GM21381 (cell line): ENCODE data around the gene MT1E.
"Not testable (repeated sequence)": the region's sequence is repeated elsewhere in the genome, so short reads cannot be mapped to it uniquely, and the experiment has no call there.

Source experiments
- ATAC-seq: cut with Tn5 transposase; IDR thresholded peaks from one replicate; pipeline ENCODE4 v1.9.1; 2021; ENCODE audit warnings: mild to moderate bottlenecking, moderate library complexity; ENCODE audit not compliant: unreplicated experiment

The MT1E gene

DNA sequence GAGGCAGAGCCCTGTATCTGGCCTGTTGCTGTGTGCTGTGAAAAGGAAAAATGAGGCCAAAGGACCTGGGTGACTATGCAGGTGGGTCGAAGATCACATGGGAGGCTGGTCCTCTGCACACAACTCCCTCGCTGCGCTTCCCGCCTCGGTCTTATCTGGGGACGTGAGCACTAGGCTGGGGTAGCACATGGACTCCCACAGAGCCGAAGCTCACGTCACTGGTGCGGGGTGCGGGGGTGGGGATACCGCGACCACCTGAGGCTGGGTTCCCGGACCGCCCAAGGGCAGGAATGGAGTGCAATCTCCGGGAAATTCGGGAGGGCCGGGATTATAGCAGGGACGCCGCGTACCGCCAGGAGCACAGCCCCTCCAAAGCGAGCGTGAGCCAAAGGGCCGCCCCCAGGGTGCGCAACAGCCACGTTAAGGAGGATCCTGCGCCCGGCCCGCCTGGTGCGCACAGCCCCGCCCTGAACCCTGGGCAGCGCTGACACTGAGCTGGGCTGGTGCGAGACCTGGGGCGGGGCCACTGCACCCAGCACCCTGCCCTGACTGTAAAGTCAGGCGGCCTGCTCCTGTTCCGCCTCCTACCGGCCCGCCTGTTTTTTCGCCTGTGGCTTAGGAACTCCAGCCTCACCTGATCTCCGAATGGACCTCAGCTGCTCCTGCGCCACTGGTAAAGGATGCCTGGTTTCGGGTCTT lies 17.6 kb downstream of the MT1E start:
- ATAC-seq: peak; percentile 77

DNA sequence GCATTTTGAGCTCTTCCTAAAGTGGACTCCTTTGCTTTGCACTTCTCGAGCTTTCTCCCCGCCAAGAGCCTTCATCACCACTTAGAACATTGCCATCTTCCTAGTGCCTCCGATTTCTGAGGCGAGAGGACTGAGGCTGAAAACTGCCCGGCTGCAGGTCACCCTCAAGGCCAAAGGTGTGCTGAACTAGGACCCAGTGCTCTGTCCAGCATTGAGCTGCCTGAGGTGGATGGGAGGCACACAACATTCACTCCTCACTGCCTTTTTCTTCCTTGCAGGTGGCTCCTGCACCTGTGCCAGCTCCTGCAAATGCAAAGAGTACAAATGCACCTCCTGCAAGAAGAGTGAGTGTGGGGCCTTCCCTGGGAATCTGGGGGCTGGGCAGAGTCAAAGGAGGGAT lies 18.3 kb downstream of the MT1E start:
- ATAC-seq: no peak

DNA sequence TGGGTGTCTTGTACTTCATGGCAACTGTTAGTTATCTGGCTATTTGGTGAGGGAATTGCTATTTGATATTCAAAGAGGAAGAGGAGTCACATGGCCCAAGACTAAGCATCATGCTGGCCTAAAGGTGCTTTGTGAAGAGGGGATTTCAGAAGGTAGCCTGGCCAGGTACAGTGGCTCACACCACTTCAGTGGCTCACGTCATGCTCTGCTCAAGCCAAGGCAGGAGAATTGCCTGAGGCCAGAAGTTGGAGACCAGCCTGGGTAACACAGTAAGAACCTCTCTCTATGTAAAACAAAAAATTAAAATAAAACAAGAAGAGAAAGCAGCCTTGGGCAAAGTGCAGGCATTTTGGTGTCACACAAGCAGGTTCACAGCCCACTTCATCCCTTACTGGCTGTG lies 19.7 kb downstream of the MT1E start:
- no peak for ATAC-seq

DNA sequence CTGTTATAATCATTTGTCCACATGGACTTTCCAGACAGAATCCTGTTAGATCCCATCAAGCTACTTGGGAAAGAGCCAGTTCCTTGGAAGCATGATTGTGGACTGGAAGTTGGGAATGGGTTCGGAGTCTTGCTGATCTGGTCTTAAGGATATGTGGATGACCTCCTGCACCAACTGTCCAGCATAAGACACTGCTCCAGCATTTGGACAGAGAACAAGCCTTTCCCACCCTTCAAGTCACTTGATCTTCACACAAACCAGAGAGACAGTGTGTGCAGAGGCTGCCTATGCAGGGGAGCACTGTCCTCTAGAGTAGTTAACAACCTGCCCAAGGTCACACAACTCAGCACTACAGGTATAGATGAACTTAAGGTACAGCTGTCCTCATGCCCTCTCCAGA lies 20.3 kb downstream of the MT1E start:
- no peak for ATAC-seq

DNA sequence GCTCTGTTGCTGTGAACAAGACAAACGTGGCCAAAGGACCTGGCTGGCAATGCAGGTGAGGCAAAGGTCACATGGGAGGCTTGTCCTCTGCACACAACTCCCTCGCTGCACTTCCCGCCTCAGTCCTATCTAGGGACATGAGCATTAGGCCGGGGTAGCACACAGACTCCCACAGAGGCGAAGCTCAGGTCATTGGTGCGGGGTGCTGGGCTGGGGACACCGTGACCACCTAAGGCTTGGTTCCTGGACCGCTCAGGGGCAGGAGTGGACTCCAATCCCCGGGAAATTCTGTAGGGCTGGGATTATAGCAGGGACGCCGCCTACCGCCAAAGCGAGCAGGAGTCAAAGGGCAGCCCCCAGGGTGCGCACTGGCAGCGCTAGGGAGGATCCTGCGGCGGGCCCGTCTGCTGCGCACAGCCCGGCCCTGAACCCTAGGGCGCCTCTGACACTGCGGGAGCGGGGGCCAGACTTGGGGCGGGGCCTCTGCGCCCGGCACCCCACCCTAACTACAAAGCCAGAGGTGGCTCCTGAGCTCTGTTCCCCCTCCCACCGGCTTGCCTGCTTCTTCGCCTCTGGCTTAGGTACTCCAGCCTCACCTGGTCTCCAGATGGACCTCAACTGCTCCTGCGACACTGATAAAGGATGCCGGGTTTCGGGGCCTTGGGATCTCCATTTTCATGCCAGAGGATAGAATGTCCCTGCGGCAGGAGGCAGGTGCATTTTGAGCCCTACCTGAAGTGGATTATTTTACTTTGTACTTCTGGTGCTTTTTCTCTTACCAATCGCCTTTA lies 22.3 kb downstream of the MT1E start:
- no peak for ATAC-seq

DNA sequence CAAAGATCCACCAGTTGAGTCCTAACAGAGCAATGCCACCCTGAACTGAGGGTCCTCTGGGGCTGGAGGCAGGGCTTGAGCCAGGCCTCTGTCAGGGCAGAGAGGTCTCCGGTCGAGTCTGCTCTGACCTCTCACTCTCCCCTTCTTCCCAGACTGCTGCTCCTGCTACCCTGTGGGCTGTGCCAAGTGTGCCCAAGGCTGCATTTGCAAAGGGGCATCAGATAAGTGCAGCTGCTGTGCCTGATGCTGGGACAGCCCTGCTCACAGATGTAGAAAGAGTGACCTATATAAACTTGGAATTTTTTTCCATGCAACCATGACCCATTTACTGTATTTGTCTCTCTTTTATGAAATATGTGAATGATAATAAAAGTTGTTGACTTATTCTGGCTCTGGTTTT lies 23.7 kb downstream of the MT1E start:
- no peak for ATAC-seq

DNA sequence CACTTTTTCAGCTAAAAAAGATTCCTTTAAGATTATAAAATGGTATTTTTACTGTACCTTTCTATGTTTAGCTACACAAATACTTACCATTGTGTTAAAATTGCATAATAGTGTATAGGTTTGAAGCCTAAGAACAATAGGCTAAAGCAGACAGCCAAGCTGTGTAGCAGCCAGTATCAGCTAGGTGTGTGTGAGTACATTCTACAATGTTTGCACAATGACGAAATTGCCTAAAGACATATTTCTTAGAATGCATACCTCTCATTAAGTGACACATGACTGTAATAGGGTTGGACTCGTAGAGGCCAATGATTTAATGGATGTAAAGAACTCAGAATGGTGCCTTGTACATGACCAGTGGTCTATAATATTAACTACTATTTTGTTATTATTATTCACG lies 24.2 kb downstream of the MT1E start:
- no peak for ATAC-seq

DNA sequence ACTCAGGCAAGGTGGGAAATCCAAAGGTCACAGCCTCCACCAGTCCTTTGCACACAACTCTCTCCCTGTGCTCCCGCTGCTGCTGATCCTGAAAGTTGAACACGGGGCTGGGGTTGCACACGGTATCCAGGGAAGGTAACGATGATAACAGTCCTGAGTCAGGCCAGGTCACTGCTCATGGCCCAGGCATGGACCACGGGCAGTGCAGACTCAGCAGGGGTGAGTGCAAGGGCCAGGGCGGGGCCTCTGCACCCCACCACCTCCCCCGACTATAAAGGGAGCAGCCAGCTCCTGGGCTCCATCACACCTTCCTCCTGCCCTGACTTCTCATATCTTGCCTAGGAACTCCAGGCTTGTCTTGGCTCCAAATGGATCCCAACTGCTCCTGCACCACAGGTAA lies 26.0 kb downstream of the MT1E start, which contains the start of gene MT1B:
TSS of gene MT1B (plus strand) at position 301 of the 400 bp plus-strand sequence. CDS start at position 369, 68 bp downstream.
- ATAC-seq: no peak

DNA sequence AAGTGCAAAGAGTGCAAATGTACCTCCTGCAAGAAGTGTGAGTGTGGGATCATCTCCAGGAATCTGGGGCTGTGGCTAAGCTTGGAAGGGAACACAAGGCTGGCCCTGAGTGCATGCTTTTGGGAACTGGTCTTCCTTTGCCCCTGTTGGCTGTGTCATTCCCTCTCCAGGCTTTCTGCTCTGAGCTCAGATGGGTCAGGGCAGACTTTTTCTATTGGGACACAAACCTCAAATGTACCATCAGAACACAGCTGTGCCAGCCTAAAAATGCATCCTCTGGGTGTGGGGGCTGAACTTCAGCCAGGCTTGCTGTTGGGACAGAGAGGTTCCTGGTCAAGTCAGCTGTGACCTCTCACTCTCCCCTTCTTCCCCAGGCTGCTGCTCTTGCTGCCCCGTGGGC lies 27.0 kb downstream of the MT1E start:
- ATAC-seq: no peak

DNA sequence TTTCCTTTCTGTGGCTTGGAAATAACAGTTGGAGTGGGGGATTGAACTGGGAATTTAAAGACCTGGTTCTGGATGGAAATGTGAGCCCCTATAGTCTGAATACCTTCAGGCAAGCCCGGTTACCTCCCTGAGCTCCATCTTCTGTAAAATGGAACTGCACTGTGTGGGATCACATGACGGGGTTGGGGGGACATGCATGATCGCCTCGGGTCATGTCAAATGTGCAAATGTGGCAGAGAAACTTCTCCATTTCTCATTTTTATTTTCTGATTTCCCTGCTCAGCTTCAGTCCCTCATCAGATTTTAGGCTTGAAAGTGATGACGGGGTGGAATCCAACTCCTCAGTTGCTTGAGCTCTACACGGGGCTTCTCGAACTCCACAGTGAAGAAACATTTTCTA lies 27.6 kb downstream of the MT1E start:
- ATAC-seq: no peak

DNA sequence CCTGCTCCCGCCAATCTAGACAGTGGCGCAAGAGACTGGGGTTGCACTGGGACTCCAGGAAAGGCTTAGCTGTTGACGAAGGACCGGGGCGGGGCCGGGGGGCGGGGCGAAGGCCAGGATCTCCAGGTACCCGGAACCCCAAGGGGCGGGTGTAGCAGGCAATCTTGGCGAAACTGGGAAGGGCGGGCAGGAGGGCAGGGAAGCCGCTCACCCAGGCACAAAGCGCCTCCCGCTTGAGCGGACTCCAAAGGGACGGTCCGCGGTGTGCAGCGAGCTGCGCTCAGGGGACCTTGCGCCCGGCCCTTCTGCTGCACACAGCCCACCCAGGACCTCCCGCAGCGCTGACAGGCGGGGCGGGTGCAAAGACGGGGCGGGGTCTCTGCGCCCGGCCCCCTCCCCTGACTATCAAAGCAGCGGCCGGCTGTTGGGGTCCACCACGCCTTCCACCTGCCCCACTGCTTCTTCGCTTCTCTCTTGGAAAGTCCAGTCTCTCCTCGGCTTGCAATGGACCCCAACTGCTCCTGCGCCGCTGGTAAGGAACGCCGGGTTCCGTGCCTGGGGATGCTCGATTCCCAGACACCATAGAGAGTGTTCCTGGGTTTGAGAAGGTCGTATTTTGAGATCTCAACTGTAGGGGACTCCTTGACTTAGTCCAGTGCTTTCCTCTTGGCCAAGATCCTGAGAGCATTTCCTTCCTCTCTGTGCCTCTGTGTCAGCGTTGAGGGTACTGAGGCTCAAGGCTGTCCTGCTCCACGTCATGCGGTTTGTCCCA lies 32.2 kb downstream of the MT1E start, which contains the start of gene MT1F:
TSS of gene MT1F (plus strand) at position 405 of the 772 bp plus-strand sequence. CDS start at position 505, 100 bp downstream.
- ATAC-seq: no peak

DNA sequence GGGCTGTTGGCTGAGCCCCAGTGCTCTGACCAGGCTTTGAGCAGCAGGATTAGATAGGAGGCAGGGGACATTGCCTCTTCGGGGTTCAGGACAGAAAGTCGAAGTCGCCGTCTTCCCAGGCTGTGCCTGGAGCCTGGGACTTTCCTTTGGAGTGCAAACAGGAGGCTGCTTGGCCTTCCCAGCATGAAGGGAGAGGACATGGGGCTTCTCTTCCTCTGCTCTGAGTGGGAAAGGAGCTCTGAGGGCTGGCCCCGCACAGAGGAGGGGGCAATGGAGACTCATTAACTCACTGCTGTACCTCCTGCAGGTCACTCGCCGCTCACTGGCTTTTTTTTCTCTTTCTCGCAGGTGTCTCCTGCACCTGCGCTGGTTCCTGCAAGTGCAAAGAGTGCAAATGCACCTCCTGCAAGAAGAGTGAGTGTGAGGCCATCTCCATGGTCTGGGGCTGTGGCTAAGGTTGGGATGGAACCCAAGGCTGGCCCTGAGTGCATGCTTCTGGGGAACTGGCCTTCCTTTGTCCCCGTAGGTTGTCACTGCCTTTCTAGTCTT lies 32.8 kb downstream of the MT1E start:
- ATAC-seq: no peak

DNA sequence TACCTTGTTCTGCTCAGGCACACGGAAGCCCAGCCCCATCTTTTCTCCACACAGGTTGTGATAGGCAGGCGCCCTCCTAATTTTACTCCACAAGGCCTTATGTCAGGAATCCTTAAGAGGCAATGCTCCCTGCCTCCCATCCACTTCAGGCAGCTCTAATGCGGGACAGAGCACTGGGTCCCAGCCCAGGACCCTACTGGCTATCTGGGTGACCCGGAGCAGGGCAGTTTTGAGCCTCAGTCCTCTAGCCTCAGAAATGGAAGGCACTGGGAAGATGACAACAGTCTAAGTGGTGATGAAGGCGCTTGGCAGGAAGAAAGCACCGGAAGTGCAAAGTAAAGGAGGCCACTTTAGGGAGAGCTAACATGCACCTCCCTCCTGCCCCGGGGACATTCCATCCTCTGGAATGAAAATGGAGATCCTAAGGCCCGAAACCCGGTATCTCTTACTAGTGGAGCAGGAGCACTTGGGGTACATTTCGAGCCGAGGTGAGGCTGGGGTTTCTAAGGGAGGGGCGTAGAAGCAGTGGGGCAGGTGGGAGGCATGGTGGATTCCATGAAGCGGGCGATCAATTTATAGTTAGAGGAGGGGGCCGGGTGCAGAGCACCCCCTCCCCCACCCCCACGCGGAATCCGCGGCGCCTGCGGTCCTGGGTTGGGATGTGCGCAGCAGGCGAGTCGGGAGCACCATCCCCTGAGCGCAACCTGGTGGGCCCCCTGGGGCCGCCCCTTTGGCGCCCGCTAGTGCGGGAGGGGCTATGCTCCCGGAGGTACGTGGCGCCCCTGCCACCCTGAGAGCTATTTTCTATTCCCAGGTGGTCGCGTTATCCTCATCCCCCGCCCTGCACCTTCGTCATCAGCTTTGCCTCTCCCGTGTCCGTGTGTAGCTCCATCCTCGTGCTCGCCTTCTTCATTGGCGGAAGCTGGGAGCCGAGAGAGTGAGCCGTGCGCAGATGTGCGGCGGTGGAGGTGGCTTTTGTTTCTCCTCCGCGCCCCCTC lies 37.1 kb downstream of the MT1E start:
- ATAC-seq: no peak

DNA sequence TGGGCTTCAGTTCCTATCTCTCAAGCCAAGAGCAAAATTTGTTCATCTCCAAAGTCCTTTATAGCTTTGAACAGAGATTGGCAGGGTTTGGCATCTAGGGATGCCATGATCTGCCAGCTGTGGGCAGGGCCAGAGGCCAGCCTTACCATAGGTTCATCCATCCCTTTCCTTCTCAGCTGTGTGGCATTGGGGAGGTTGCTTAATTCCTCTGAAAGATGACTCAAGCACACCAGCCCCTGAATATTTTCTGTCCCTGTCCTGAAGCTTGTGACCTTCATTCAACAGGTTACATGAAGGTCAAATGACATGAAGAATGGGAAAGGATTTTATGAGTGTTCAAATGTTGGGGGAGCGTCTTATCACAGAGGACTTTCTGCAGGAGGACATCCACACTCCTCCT lies 38.9 kb downstream of the MT1E start:
- ATAC-seq: no peak

DNA sequence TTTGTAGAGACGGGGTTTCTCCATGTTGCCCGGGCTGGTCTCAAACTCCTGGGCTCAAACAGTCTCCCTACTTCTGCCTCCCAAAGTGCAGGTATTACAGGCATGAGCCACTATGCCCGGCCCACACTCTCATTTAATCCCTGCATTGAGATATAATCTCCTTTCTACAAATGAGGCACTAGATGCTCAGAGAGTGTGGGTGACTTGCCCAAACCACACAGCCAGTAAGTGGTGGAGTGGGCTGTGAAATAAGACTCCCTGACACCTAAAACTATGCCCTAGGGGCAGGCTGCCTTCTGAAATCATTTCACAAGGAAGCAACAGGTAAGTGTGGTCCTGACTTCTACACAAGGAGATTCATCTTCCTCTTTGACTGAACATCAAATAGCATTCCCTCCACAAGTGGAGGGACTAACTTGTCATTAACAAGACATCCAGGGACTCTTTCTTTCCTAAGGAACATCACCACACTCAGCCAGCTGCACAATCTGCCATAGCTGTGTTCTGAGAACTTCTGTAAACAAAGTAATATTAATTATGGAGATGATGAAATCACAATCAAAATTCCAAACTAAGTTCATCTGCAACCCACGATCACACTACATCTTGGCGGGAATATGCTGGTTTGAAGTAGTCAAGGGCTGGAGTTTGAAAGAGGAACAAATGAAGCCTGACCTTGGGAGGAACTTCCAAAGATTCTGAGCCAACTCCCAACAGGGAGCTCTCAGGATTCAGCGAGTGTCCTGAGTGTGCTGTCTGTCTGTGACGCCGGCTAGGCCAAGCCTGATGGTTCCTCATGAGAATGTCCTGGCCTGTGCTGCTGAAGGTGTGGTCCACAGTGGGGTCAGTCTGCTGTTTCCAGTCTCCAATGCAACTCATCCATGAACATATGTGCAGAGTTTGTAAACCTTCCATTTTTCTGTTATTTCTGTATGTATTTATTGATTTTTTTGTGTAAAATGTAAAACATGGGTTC lies 40.0 kb downstream of the MT1E start:
- ATAC-seq: not testable (repeated sequence)

DNA sequence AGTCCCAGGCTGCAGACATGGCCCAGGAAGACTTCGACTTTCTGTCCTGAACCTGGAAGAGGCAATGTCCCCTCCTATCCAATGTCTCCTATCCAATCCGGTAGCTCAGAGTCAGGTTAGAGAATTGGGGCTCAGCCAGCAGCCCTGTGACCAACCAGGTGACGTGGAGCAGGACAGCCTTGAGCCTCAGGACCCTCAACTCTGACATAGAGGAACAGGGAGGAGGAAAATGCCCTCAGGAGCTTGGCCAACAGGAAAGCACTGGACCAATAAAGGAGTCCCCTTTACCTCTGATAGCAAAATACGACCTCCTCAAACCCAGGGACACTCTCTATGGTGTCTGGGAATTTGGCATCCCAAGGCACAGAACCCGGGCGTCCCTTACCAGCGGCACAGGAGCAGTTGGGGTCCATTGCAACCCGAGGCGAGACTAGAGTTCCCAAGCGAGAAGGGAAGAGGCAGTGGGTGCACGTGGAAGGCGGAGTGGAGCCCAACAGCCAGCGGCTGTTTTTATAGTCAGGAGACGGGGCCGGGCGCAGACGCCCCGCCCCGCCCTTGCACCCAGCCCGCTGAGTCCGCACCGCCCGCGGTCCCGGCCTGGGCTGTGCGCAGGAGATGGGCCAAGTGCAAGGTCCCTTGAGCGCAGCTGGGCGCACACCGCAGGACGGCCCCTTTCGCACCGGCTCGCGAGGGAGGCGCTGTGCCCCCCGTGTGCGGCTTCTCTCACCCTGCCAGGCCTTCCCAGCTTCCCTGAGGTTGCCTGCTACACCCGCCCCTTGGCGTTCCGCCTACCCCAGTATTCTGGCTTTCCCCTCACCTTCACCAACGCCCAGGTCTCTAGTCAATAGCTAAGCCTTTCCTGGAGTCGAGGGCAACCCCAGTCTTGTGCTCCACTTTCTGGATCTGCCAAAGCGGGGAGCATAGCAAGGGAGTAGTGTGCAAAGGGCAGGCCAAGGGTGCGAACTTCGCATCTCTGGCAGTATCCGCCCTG lies 42.3 kb downstream of the MT1E start, which contains the start of gene MT1G:
TSS of gene MT1G (minus strand) at position 485 of the 991 bp plus-strand sequence. CDS start at position 413, 72 bp downstream.
- ATAC-seq: no peak
